Endodermal cell (in vitro differentiated cells): ENCODE data around the gene POLE3. TPM values are rescaled to one million over a fixed set of nuclear protein-coding genes. Genes with fewer than 3 reads are reported as not detected.
A peak's percentile ranks its signal among the peaks of the same experiment; 100 is the strongest.

Source experiments
- DNase-seq: peaks from one replicate; pipeline ENCODE4 v3.0.0-alpha.2; 2017
- H3K27ac ChIP-seq: 2 replicates; pipeline ENCODE4 v1.5.1; 2013; ENCODE audit warnings: mild to moderate bottlenecking, low read depth, low read length, moderate library complexity
- H3K27me3 ChIP-seq: 2 replicates; pipeline ENCODE4 v1.6.1; 2013; ENCODE audit warnings: mild to moderate bottlenecking, low read length, moderate library complexity; ENCODE audit not compliant: insufficient read depth, control insufficient read depth, poor library complexity, severe bottlenecking
- H3K36me3 ChIP-seq: 2 replicates; pipeline ENCODE4 v1.7.0; 2013; ENCODE audit warnings: mild to moderate bottlenecking, low read length, moderate library complexity; ENCODE audit not compliant: control insufficient read depth, insufficient read depth
- H3K4me1 ChIP-seq: one replicate; pipeline ENCODE4 v1.7.0; 2013; ENCODE audit warnings: low read length; ENCODE audit not compliant: control insufficient read depth, insufficient read depth
- H3K4me3 ChIP-seq: 2 replicates; pipeline ENCODE4 v1.5.1; 2013; ENCODE audit warnings: mild to moderate bottlenecking, low read length, moderate library complexity
- H3K9ac ChIP-seq: 2 replicates; pipeline ENCODE4 v1.6.1; 2013; ENCODE audit warnings: mild to moderate bottlenecking, low read length, moderate library complexity; ENCODE audit not compliant: poor library complexity, severe bottlenecking; ENCODE audit errors: extremely low read depth
- H3K9me3 ChIP-seq: 2 replicates; pipeline ENCODE4 v1.6.1; 2013; ENCODE audit warnings: mild to moderate bottlenecking, low read length, moderate library complexity; ENCODE audit not compliant: control insufficient read depth
- H3K27ac Mint-ChIP-seq: 2 replicates; pipeline ENCODE4 v1.8.0; 2020; ENCODE audit warnings: mixed read lengths
- H3K27me3 Mint-ChIP-seq: 2 replicates; pipeline ENCODE4 v1.8.0; 2021; ENCODE audit warnings: mild to moderate bottlenecking, mixed read lengths; ENCODE audit not compliant: insufficient read depth
- H3K36me3 Mint-ChIP-seq: 2 replicates; pipeline ENCODE4 v1.8.0; 2020; ENCODE audit warnings: low read depth, mixed read lengths
- H3K4me1 Mint-ChIP-seq: 2 replicates; pipeline ENCODE4 v1.8.0; 2020; ENCODE audit warnings: mixed read lengths
- H3K4me3 Mint-ChIP-seq: 2 replicates; pipeline ENCODE4 v1.8.0; 2020; ENCODE audit warnings: mild to moderate bottlenecking, moderate library complexity, mixed read lengths
- H3K9me3 Mint-ChIP-seq: 2 replicates; pipeline ENCODE4 v1.8.0; 2020; ENCODE audit warnings: mild to moderate bottlenecking, mixed read lengths
- CTCF ChIP-seq: fragments of 200-600 bp; sonication (generic); conservative IDR thresholded peaks from 2 replicates; pipeline ENCODE4 v1.5.0; 2021; ENCODE audit warnings: antibody characterized with exemption, mild to moderate bottlenecking
- WGBS, 2 experiments: methylation state at CpG; one replicate each; pipeline versions ENCODE4 v1.1.5 to v1.1.7; 2013; ENCODE audit warnings: missing lambda C conversion rate in 2 of 2, mixed read lengths in 1 of 2; ENCODE audit not compliant: insufficient coverage in 1 of 2, insufficient read length in 1 of 2; 5-methylcytosine and 5-hydroxymethylcytosine counted together
- total RNA-seq, 2 donors: library from RNA; stranded (reverse); fragmentation: NEBNext Ultra II Directional in 1 of 2; extraction: Animal tissue kit (Norgen Biotek cat#: 25700) in 1 of 2; gene quantifications; 2 replicates in 1 of 2; 3 replicates in 1 of 2; pipeline ENCODE4 v1.2.1, GENCODE V29; 2021

POLE3 gene
- total RNA-seq, 2 donors from 2014 or later, result 36.5 to 45.6 TPM

- Histone ChIP-seq H3K4me1 (no peaks in the 10 kb centered on the region), H3K27ac (no peak overlapping the region), H3K9ac (no peak overlapping the region), H3K9me3 (no peaks in the 10 kb centered on the region), H3K36me3 (no peaks in the 10 kb centered on the region), H3K4me3 (no peak overlapping the region), H3K27me3 (peaks cover 9% of the 10 kb centered on the region)
- no peak overlapping the region for H3K27ac Mint-ChIP-seq
- H3K27me3 Mint-ChIP-seq, result peaks cover 6% of the 10 kb centered on the region
- H3K4me1 Mint-ChIP-seq, result peaks cover 8% of the 10 kb centered on the region
- 92 to 100% methylated on average over 2 of the region's 2 CpGs for WGBS, 2 experiments
- H3K4me3 Mint-ChIP-seq, result no peak overlapping the region
- no peaks in the 10 kb centered on the region for H3K9me3 Mint-ChIP-seq
- no peak for DNase-seq
- no peaks in the 10 kb centered on the region for H3K36me3 Mint-ChIP-seq
- TF ChIP-seq CTCF, result no peak
These were observed 17.2 kb upstream of the POLE3 start for GRCh38 chr9:113427629-113428028.

DNA sequence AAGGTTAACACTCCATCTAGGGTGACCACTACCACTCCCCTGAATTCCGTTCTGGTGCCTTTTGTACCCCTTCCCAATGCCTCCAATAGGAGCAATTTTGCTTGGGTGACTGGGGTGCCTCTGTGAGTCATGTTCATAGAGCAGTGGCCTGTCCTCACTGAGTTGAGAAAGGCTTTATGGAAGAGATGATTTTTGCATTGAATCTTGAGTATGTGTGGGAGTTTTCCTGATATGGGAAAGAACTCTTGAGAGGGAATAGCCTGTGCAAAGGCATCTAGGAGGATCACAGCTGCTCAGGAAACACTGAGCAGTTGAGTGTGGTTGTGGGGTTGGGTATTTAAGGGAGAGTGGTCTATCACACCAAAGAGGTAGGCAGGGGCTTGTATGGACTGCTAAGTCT, 16.2 kb upstream of the POLE3 start:
- WGBS, 2 experiments, result 63% methylated on average over 1 of the region's 1 CpG; no CpG with 5 or more reads in 1 of the 2 experiments
- no peaks in the 10 kb centered on the region for H3K9me3 ChIP-seq
- no peak overlapping the region for H3K4me3 Mint-ChIP-seq

DNA sequence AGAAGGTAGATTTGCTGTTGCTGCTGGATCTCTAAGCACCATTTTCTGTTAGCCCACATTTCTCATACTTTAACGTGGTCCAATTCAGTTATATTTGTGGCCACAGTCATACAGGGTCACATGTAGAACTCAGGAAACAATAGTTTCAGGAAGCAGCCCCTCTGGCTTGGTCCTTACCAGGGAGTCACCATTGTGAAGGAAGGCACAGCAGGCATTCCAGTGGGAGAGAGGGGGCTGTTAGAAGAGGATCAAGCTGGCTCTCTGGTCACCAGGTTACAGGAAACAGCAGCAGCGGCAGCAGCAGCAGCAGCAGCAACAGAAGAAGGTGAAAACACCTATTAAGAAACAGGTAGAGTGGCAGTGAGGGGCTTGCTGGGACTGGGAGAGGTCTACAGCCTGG, 14.6 kb upstream of the POLE3 start:
- Histone ChIP-seq H3K4me1 (no peaks in the 10 kb centered on the region), H3K4me3 (no peak overlapping the region), H3K27me3 (peaks cover 7% of the 10 kb centered on the region), H3K9ac (no peak overlapping the region), H3K36me3 (no peaks in the 10 kb centered on the region), H3K27ac (no peak overlapping the region), H3K9me3 (no peaks in the 10 kb centered on the region)
- no peak overlapping the region for H3K27ac Mint-ChIP-seq
- WGBS, 2 experiments, result 33 to 50% methylated on average over 2 of the region's 2 CpGs
- H3K27me3 Mint-ChIP-seq, result peaks cover 8% of the 10 kb centered on the region
- H3K36me3 Mint-ChIP-seq, result no peaks in the 10 kb centered on the region
- peaks cover 8% of the 10 kb centered on the region for H3K4me1 Mint-ChIP-seq
- DNase-seq, result peak; percentile 73
- no peaks in the 10 kb centered on the region for H3K9me3 Mint-ChIP-seq
- no peak for TF ChIP-seq CTCF
- no peak overlapping the region for H3K4me3 Mint-ChIP-seq

More for the DNA sequence above, 16.2 kb upstream of the POLE3 start:
- Mint-ChIP-seq H3K27me3 (peaks cover 8% of the 10 kb centered on the region), H3K4me1 (peaks cover 8% of the 10 kb centered on the region), H3K9me3 (no peaks in the 10 kb centered on the region), H3K36me3 (no peaks in the 10 kb centered on the region), H3K27ac (no peak overlapping the region)
- no peak for TF ChIP-seq CTCF
- Histone ChIP-seq H3K4me3 (no peak overlapping the region), H3K27me3 (peaks cover 7% of the 10 kb centered on the region), H3K27ac (no peak overlapping the region), H3K4me1 (no peaks in the 10 kb centered on the region), H3K36me3 (no peaks in the 10 kb centered on the region), H3K9ac (no peak overlapping the region)
- DNase-seq, result no peak
